GM12864 (cell line): ENCODE data around the gene PHKA2.
"Not testable (repeated sequence)": the region's sequence is repeated elsewhere in the genome, so short reads cannot be mapped to it uniquely, and the experiment has no call there.

ENCODE experiments used
- DNase-seq: peaks from one replicate; pipeline ENCODE4 v3.0.0-alpha.2; 2011; ENCODE audit warnings: low read depth
- H3K4me3 ChIP-seq: 2 replicates; pipeline ENCODE4 v1.5.1; 2011; ENCODE audit warnings: mild to moderate bottlenecking, low read depth, low read length, control low read depth
- CTCF ChIP-seq: IDR thresholded peaks from 2 replicates; pipeline ENCODE4 v1.5.1; 2011; ENCODE audit warnings: low read depth, mild to moderate bottlenecking, moderate library complexity, low read length, control low read depth, inconsistent platforms; ENCODE audit errors: missing control alignments

The PHKA2 gene

GRCh38 chrX:18864390-18864920, 119.5 kb downstream of the PHKA2 start:
- TF ChIP-seq CTCF: no peak
- no peak for DNase-seq
- H3K4me3 ChIP-seq: no peak overlapping the region

- TF ChIP-seq CTCF: no peak
- no peak overlapping the region for H3K4me3 ChIP-seq
- DNase-seq: no peak
Measured at GRCh38 chrX:18861511-18861910, 122.4 kb downstream of the PHKA2 start.

GRCh38 chrX:18856645-18856997, 127.3 kb downstream of the PHKA2 start:
- no peak for TF ChIP-seq CTCF
- no peak overlapping the region for H3K4me3 ChIP-seq
- no peak for DNase-seq

- peak; percentile 66 for DNase-seq
- no peak overlapping the region for H3K4me3 ChIP-seq
- no peak for TF ChIP-seq CTCF
Measured at GRCh38 chrX:18855919-18856644, 127.8 kb downstream of the PHKA2 start.

GRCh38 chrX:18847901-18848300, 136.0 kb downstream of the PHKA2 start:
- H3K4me3 ChIP-seq, DNase-seq: not testable (repeated sequence)
